Fibroblast of lung (primary cell): ENCODE measurements around the gene HSF5. TPM values are rescaled to one million over a fixed set of nuclear protein-coding genes. Genes with fewer than 3 reads are reported as not detected.

Experiments
- DNase-seq, 2 donors: peaks; one replicate each; pipeline versions ENCODE4 v3.0.0 to v3.0.0-alpha.2; 2010; ENCODE audit warnings: low read depth in 2 of 2
- H2AFZ ChIP-seq: 2 replicates; pipeline ENCODE4 v1.5.1; 2012; ENCODE audit warnings: low read length, control low read depth, inconsistent platforms
- H3K27ac ChIP-seq: 2 replicates; pipeline ENCODE4 v1.5.1; 2011; ENCODE audit warnings: low read length, control low read depth; ENCODE audit not compliant: insufficient read depth
- H3K27me3 ChIP-seq: 2 replicates; pipeline ENCODE4 v1.5.1; 2011; ENCODE audit warnings: mild to moderate bottlenecking, low read length; ENCODE audit not compliant: control insufficient read depth, insufficient read depth
- H3K36me3 ChIP-seq: 2 replicates; pipeline ENCODE4 v1.5.1; 2011; ENCODE audit warnings: low read length; ENCODE audit not compliant: control insufficient read depth, insufficient read depth
- H3K4me1 ChIP-seq: 2 replicates; pipeline ENCODE4 v1.5.1; 2011; ENCODE audit warnings: low read length; ENCODE audit not compliant: control insufficient read depth, insufficient read depth; ENCODE audit errors: extremely low read depth
- H3K4me2 ChIP-seq: 2 replicates; pipeline ENCODE4 v1.5.1; 2011; ENCODE audit warnings: low read length, control low read depth; ENCODE audit not compliant: insufficient read depth; ENCODE audit errors: extremely low read depth
- H3K4me3 ChIP-seq, 4 experiments: fragments of 200-600 bp in 1 of 4; sonication (generic) in 1 of 4; replicated peaks in 1 of 4; 2 replicates each; pipeline ENCODE4 v1.5.1; 2011 to 2016; ENCODE audit warnings: low read length in 4 of 4, low read depth in 3 of 4, mild to moderate bottlenecking in 3 of 4, control low read depth in 2 of 4, inconsistent platforms in 1 of 4, mixed read lengths in 1 of 4; ENCODE audit not compliant: insufficient read depth in 1 of 4; ENCODE audit errors: control extremely low read depth in 1 of 4
- H3K79me2 ChIP-seq: 2 replicates; pipeline ENCODE4 v1.5.1; 2012; ENCODE audit warnings: mild to moderate bottlenecking, low read length, inconsistent platforms; ENCODE audit not compliant: control insufficient read depth, insufficient read depth
- H3K9ac ChIP-seq: 2 replicates; pipeline ENCODE4 v1.5.1; 2011; ENCODE audit warnings: mild to moderate bottlenecking, low read length, control low read depth; ENCODE audit not compliant: insufficient read depth
- H3K9me3 ChIP-seq: 2 replicates; pipeline ENCODE4 v1.5.1; 2012; ENCODE audit warnings: low read depth, low read length; ENCODE audit not compliant: control insufficient read depth, insufficient read depth
- H4K20me1 ChIP-seq: 2 replicates; pipeline ENCODE4 v1.5.1; 2011; ENCODE audit warnings: low read length; ENCODE audit not compliant: control insufficient read depth, insufficient read depth; ENCODE audit errors: extremely low read depth
- CTCF ChIP-seq, 2 donors: IDR thresholded peaks in 1 of 2; conservative IDR thresholded peaks in 1 of 2; 1 replicate in 1 of 2; 2 replicates in 1 of 2; pipeline ENCODE4 v1.5.1; 2011 to 2012; ENCODE audit warnings: low read length in 2 of 2, control low read depth in 1 of 2, inconsistent platforms in 1 of 2, low read depth in 1 of 2, mild to moderate bottlenecking in 1 of 2
- EZH2 ChIP-seq: IDR thresholded peaks from 2 replicates; pipeline ENCODE4 v1.5.1; 2012; ENCODE audit warnings: low read length, control low read depth, mild to moderate bottlenecking; ENCODE audit errors: missing control alignments
- polyA plus RNA-seq, 2 donors: library from polyadenylated mRNA; depleted of rRNA in 1 of 2; stranded (reverse) in 1 of 2; unstranded in 1 of 2; fragments of >200 nt; gene quantifications; 2 replicates each; pipeline ENCODE4 v1.2.1, GENCODE V29; 2011 to 2012; ENCODE audit warnings: missing spikeins in 1 of 2
- total RNA-seq: library from RNA; depleted of rRNA; stranded (reverse); fragments of >200 nt; gene quantifications from 2 replicates; pipeline ENCODE4 v1.2.1, GENCODE V29; 2014

The HSF5 gene
- total and polyA plus RNA-seq, 2 donors (not counting 1 experiment from before 2014, with no cell fraction given), result under 0.01 TPM; not detected in 1

- no peak for TF ChIP-seq EZH2
- TF ChIP-seq CTCF (conservative IDR thresholded peaks at IDR 0.05 in 1 of 2, IDR thresholded peaks at IDR 0.05 in 1 of 2; ENCODE audit: low read depth in 1 of 2, low read length in 2 of 2), result no peak
- Histone ChIP-seq H4K20me1 (no peaks in the 10 kb centered on the region), H3K79me2 (no peaks in the 10 kb centered on the region), H3K36me3 (no peaks in the 10 kb centered on the region), H3K4me1 (no peaks in the 10 kb centered on the region), H3K9me3 (no peaks in the 10 kb centered on the region), H3K27me3 (no peaks in the 10 kb centered on the region), H3K9ac (no peak overlapping the region), H3K4me2 (no peak overlapping the region), H3K27ac (no peak overlapping the region), H2AFZ (no peak overlapping the region), H3K4me3 (no peak overlapping the region)
- DNase-seq, result no peak
These were observed 92.0 kb downstream of the HSF5 start for GRCh38 chr17:58396173-58396572.

GRCh38 chr17:58394534-58395223 lies 93.5 kb downstream of the HSF5 start:
- H2AFZ ChIP-seq, result no peak overlapping the region
- H3K27me3 ChIP-seq, result no peaks in the 10 kb centered on the region

More at GRCh38 chr17:58394534-58395223, 93.5 kb downstream of the HSF5 start:
- Histone ChIP-seq H3K36me3 (no peaks in the 10 kb centered on the region), H3K4me2 (no peak overlapping the region), H3K4me1 (no peaks in the 10 kb centered on the region), H3K9ac (no peak overlapping the region), H4K20me1 (no peaks in the 10 kb centered on the region), H3K4me3 (no peak overlapping the region), H3K79me2 (no peaks in the 10 kb centered on the region), H3K27ac (no peak overlapping the region), H3K9me3 (no peaks in the 10 kb centered on the region)
- no peak for DNase-seq
- TF ChIP-seq EZH2 (no peak), CTCF (conservative IDR thresholded peaks at IDR 0.05 in 1 of 2, IDR thresholded peaks at IDR 0.05 in 1 of 2; ENCODE audit: low read depth in 1 of 2, low read length in 2 of 2) (no peak)
